Stimulated activated CD4-positive, alpha-beta T cell treated with anti-CD3 and anti-CD28 coated beads, Interleukin-4, amount 100 ng/mL, for 48 hours (primary cell): ENCODE results near the gene SLC35C1.
"Not testable (repeated sequence)": the region's sequence is repeated elsewhere in the genome, so short reads cannot be mapped to it uniquely, and the experiment has no call there.

Source experiments
- DNase-seq, 2 donors: peaks; one replicate each; pipeline ENCODE4 v3.0.0-alpha.2; 2020; ENCODE audit warnings: low read depth in 2 of 2

The SLC35C1 gene

GRCh38 chr11:45788887-45789286, 16.1 kb upstream of the SLC35C1 start:
- no peak for DNase-seq

- no peak for DNase-seq
These were observed 13.4 kb upstream of the SLC35C1 start for GRCh38 chr11:45791524-45791923.

GRCh38 chr11:45794169-45794568, 10.8 kb upstream of the SLC35C1 start:
- no peak for DNase-seq

- DNase-seq = no peak
These were observed 9.6 kb upstream of the SLC35C1 start for GRCh38 chr11:45795379-45795778.

DNA sequence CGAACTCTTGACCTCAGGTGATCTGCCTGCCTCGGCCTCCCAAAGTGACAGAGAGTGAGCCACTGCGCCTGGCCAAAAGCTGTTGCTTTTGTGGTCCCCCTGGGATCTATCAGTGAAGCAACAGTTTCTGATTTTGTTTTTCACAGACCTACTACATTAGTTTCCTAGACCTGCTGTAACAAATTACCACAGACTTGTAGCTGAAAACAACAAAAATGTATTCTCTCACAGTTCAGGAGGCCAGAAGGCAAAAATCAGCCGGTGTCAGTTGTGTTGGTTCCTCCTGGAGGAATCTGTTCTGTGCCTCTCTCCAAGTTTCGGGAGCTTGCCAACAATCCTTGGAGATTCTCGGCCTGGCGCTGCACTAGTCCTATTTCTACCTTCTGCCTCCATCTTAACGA, 8.5 kb upstream of the SLC35C1 start:
- DNase-seq = no peak

DNA sequence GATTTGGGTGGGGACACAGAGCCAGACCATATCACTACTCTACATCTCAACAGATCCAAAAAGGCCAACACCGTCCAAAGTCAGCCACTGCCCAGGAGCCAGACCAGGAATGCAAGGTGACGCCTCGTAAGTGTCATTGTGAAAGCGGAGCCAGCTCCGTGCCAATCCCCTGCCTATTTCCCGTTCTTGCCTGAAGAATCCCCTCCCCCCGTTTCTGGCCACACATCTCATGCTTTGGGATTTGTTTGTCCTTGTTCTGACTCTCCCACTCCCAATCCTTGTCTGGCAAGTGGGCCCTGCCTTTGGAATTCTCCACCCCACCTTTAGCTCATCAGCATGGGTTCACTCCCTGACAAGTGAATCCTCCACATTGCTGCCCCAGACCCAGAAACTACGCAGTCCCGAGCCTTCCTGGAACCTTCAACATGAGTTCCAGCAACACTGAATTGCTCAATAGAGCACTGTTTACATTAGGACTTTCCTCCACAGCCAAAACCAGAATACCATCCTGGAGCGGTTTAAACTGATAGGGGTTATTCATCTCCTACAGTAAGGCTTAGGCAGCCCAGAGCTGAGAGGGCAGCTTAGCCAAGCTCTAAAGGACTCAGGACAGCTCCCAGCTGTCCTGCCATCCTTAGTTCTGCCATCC, 6.0 kb upstream of the SLC35C1 start:
- DNase-seq = no peak

DNA sequence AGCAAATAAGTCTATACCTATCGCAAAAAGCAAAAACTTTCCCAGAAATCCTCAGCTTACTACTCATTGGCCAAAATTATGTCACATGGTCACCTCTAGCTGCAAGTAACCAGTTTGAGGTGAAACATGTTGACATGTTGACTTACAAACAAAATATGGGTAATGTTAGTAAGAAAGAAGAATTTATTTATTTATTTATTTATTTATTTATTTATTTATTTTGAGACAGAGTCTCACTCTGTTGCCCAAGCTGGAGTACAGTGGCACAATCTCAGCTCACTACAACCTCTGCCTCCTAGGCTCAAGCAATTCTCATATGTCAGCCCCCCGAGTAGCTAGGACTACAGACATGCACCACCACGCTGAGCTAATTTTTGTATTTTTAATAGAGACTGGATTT, 5.4 kb upstream of the SLC35C1 start:
- no peak for DNase-seq

GRCh38 chr11:45800261-45800660, 4.7 kb upstream of the SLC35C1 start:
- no peak for DNase-seq

DNA sequence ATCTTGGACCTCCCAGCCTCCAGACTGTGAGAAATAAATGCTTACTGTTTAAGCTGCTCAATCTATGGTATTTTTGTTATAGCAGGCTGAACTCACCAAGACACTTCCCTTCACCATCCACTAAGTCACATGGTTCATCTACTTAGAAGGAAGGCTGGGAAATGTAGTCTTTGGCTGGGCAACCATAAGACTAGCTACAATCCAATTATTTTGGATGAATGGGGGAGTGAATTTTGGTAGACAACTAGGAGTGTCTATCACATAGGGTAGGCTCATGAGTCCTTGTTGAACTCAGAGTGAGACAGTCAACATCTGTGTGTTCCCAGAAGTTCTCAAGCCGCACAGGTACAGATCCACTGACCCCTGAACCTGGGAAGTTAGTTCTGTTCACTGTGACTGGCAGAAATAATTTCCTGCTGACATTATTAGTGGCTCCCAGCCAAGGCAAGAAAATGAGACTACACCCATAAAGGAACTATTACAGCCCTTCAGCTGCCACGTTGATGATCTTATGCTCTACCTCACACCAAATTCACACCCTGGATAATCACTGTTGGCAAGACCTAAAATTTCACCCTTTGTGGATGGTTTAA, 3.1 kb upstream of the SLC35C1 start:
- no peak for DNase-seq

- no peak for DNase-seq
These were observed 2.2 kb upstream of the SLC35C1 start for GRCh38 chr11:45802531-45803317.

DNA sequence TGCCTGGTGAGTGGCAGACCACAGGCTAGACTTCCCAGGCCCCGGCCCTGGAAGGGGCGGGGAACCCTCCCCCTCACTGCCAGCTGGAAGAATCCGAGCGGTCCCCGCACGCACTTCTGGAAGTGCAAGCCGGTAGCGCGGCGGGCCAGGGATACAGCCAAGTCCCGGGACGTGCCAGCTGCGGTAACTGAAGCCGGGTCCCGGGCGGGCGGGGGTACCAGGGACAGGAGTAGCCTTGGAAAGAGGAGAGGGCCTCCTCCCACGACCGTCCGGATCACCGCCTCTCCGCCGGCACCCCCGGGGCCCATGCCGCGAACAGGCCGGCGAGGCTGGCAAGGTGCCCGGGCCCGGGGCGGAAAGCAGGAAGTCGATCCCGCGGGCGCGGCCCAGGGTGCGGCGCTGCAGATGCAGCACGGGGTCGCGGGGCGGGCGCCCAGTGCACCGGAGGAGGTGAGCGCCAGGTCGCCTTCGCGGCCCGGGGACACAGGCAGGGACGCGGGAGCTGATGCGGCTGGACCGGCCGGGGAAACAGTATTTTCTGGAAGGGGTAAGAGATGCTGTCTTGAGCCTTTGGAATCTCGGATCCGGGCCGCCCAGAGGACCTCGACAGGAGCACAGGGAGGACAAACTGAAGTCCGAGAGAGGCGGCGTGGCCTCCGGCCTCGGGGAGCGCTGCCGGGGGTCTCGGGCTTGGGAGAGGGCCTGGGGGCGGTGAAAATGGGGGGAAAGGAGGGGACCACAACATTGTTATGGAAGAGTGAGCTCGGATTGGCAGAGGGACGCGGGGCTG, 783 bp upstream of the SLC35C1 start:
- peak; percentile 47 to 61 for DNase-seq

DNA sequence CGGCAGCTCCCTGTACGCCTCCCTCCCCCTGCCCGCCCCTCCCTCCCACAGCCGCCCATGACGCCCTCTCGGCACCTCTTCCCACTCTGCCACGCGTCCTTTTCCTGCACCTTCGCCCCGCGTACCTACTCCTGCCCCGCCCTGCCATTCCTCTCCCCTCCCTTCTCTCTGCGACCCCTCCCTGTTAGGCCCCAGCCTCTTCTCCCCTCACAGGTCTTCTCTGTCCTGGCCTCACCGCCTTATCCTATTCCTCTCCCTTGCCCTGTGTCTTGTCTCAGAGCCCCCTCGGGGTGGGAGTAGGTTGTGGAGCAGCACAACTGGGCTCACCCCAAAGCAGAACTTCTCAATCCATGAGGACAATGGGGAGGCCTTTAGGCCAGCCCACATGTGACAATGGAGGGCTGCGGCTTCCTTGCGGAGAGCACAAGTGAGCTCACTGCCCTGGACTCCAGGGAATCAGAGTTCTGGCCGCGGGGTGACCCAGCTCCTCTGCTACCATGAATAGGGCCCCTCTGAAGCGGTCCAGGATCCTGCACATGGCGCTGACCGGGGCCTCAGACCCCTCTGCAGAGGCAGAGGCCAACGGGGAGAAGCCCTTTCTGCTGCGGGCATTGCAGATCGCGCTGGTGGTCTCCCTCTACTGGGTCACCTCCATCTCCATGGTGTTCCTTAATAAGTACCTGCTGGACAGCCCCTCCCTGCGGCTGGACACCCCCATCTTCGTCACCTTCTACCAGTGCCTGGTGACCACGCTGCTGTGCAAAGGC, 539 bp downstream of the SLC35C1 start:
- DNase-seq = no peak

- DNase-seq = no peak
These were observed 1.4 kb downstream of the SLC35C1 start for GRCh38 chr11:45806072-45806933.

DNA sequence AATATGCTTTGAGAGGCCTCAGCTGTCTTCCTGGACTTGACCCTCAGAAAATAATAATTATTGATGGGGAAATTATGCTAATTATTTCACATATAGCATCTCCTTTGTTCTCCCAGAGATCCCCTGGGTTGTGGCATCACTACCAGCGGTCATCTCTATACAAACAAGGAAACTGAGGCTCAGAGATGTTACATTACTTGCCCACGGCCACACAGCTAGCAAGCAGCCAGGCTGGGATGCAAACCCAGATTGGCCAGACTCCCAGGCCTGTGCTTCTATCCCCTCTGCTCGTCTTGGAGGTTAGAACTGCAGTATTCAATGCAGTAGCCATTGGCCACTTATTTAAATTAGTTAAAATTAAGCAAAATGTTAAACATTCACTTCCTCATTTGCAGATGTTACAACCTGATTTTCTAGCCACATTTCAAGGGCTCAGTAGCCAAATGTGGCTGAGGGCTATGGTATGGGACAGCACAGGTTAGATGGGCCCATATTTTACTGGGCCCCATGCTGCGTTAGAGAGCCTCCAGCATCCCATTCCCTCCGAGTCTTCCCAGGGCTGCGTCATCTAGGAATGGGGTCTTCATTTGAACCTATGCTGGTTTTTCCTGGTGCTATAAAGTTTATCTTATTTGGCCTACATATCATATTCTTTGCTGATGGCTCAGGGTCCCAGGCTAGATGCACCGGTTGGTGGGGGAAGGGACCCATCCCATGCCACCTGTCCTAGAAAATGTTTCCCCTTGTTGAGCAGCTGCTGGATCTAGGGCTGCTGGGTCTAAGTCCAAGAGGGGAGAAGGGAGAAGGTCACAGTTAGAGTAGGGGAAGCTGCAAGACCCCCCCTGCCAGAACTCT, 2.2 kb downstream of the SLC35C1 start:
- no peak for DNase-seq

GRCh38 chr11:45807792-45808238, 2.9 kb downstream of the SLC35C1 start:
- no peak for DNase-seq

- not testable (repeated sequence) for DNase-seq
These were observed 3.5 kb downstream of the SLC35C1 start for GRCh38 chr11:45808427-45808826.

GRCh38 chr11:45809456-45810395, 4.8 kb downstream of the SLC35C1 start:
- no peak for DNase-seq

DNA sequence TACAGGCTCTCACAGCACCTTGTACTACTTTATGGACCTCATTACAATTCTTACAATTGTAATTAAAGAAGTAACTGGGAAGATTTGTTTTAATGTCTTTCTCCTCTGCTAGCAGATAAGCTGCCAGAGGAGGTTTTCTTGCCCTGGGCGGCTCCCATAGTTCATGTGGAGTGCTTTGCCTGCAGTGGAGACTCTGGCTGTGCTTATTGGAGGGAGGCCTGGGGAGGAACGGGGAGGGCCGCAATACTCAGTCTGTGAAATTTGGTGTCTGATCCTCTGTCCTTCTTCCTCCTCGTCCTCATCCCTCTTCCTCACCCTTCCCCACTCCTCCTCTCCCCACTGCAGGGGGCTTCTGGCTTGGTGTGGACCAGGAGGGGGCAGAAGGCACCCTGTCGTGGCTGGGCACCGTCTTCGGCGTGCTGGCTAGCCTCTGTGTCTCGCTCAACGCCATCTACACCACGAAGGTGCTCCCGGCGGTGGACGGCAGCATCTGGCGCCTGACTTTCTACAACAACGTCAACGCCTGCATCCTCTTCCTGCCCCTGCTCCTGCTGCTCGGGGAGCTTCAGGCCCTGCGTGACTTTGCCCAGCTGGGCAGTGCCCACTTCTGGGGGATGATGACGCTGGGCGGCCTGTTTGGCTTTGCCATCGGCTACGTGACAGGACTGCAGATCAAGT, 5.6 kb downstream of the SLC35C1 start:
- DNase-seq = no peak
